Right renal cortex interstitium (tissue), 3 donors: Measurements from ENCODE around the gene PATE1. TPM values are rescaled to one million over a fixed set of nuclear protein-coding genes. Genes with fewer than 3 reads are reported as not detected.
"Not testable (repeated sequence)": the region's sequence is repeated elsewhere in the genome, so short reads cannot be mapped to it uniquely, and the experiment has no call there.

Source experiments
- DNase-seq, 3 donors: peaks; one replicate each; pipeline ENCODE4 v3.0.0-alpha.2; 2013; ENCODE audit warnings: low read depth in 3 of 3, low spot score in 2 of 3
- polyA plus RNA-seq, 3 donors: library from polyadenylated mRNA; unstranded; fragments of 120-200 nt; gene quantifications; one replicate each; pipeline ENCODE4 v1.2.1, GENCODE V29; 2013; ENCODE audit not compliant: insufficient read length in 3 of 3

Gene PATE1
- not detected for polyA plus RNA-seq

GRCh38 chr11:125745979-125746378 lies at the start of gene PATE1:
TSS of gene PATE1 (plus strand) at chr11:125746279. CDS start at chr11:125746305, 26 bp downstream.
- no peak for DNase-seq

GRCh38 chr11:125701018-125701610 lies 45.0 kb upstream of the PATE1 start:
- DNase-seq, result no peak

DNA sequence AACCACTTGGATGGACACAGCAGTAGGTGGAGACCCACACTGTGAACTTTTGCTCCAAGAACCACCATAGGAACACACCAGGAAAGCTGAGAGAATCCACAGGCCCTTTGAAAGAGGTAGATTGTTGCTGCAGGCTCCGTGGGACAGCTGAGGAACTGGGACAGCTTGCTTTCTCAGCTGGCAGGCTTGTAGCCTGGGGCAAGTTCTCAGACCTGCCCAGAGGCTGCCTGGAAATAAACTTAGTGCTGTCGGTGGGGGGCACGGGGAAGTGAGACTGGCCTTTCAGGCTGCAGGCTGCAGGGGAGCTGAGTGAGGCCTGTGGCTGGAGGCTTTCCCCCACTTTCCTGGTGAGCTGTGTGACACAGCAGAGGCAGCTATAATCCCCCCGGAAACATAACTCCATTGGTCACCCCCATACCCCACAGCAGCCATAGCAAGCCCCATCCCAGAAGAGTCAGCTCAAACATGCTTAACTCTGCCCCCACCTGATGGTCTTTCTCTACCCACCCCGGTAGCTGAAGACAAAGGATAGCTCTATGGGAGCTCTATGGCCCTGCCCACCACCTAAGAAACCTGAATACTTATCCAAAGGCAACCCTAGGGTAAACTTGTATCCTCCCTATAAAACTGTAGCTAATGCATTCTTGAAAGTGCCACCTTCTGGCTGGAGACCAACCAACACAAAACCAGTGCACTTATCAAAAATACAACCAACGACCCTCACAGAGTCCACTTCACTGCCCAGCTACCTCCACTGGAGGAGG lies 44.0 kb upstream of the PATE1 start:
- DNase-seq, result no peak

- not testable (repeated sequence) for DNase-seq
Observed at GRCh38 chr11:125704686-125705085, 41.4 kb upstream of the PATE1 start.

DNA sequence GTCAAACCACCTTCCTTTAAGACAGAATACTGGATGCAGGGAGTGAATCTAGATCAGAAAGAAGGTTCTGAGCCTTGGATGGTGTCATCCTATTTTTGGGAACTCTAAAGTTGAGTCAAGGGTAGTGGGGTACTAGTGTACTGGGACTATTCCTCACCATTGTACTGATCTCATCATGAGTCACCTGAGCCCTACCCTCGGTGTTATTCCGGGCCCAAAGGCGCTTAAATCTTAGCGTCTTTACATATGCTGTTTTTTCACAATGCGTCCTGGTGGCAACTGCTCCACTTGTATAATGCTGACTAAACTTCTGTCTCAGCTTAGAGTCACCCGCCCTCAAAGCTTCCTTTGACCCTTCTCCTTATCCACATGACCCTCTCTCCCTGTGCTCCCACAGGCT lies 25.3 kb upstream of the PATE1 start:
- DNase-seq, result no peak

DNA sequence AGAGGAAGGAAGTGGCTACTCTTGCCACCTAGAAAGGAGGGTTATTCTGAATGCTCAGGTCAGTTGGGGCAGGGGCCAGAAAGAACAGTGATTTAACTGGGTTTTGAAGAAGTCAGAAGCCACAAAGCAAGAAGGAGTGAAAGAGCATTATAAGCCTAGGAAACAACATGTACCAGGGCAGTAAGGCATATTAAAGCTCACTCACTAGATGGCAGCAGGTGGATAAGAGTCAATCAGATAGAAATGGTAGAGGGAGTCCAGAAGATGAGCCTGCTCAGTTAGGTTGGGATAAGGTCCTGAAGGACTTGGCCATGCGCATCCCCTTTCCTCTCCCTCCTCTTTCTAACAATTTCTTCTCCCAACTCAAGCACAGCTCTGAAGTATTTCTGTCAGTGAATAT lies 22.0 kb upstream of the PATE1 start:
- DNase-seq, result no peak

GRCh38 chr11:125728969-125729368 lies 17.1 kb upstream of the PATE1 start:
- no peak for DNase-seq

GRCh38 chr11:125740617-125741016 lies 5.5 kb upstream of the PATE1 start:
- DNase-seq, result no peak

DNA sequence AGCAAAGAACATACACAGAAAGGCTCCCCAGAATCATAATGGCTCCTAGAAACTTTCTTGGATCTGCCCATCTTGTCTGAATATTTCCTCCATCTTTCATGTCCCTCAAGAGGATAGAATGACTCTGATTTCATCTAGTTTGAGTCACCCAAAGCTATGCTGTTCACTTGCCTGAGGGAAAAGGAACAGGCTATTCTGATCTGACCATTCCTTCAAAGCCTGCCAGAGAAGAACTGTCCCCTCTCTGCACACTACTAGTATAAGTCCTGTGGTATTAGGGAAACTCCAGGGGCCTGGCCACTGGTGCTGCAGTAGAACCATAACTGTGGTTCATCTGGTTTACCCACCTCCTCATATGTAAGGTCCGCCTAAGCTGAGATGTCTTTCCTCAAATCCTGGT lies 2.4 kb upstream of the PATE1 start:
- no peak for DNase-seq

- no peak for DNase-seq
Observed at GRCh38 chr11:125750629-125751028, 4.5 kb downstream of the PATE1 start.

DNA sequence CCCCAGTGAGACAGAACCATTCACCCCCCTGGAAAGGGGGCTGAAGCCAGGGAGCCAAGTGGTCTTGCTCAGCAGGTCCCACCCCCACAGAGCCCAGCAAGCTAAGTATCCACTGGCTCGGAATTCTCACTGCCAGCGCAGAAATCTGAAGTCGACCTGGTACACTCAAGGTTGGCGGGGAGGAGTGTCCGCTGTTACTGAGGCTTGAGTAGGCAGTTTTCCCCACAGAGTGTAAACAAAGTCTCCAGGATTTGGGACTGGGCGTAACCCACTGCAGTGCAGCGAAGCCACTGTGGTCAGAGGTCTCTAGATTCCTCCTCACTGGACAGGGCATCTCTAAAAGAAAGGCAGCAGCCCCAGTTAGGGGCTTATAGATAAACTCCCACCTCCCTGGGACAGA lies 10.0 kb downstream of the PATE1 start:
- DNase-seq, result no peak

- no peak for DNase-seq
Observed at GRCh38 chr11:125762445-125762844, 16.4 kb downstream of the PATE1 start.

DNA sequence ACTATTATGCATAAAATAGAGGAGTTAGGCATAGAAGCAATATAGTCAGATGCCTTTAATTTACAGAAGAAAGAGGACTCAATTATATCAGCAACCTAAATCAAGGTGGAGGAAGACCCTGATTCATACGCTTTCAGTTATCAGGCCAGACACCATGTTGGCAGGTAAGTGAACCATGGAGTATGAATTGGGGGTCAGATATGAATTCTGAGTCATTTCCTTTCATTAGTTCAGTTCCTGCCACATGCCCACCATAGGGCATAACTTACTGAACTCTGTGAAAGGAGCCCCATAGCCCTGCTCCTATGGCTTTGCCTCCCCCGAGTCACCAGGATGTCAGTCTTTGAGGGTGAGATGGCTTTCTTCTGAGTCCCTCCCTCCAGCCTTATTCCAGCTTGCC lies 17.4 kb downstream of the PATE1 start:
- no peak for DNase-seq

- no peak for DNase-seq
Observed at GRCh38 chr11:125766251-125766650, 20.2 kb downstream of the PATE1 start.

DNA sequence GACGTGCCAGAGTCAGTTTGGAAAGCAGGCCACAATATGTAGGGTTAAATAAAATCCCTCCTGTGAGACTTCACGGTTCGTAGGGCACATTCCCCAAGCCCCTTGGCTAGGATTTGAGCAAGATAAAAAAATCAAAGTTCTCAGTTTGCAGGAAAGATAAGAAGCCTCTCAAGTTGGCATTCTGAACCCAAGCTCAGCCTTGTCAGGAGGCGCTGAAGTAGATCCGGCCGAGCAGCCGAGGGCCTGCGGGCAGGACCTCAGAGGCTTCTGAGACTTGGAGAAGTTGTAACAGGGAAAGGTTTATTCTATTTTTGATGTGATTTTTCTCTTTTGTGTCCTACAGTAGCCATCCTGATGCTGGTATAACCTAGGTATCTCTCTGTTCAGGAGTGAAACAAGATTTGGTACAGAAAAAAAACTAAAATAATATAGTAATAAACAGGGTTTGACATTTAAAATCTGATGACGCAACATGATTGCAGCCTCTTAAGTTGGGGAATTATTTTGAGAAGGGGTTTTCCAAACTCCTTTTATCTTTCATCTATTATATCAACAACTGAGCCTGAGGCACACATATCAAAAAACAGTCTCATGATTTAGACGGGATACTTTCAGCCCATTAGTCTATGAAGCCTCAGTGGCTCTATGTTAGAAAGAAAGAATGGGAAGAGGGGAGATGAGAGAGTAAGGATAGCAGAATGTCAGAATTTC lies 22.4 kb downstream of the PATE1 start:
- DNase-seq, result no peak

DNA sequence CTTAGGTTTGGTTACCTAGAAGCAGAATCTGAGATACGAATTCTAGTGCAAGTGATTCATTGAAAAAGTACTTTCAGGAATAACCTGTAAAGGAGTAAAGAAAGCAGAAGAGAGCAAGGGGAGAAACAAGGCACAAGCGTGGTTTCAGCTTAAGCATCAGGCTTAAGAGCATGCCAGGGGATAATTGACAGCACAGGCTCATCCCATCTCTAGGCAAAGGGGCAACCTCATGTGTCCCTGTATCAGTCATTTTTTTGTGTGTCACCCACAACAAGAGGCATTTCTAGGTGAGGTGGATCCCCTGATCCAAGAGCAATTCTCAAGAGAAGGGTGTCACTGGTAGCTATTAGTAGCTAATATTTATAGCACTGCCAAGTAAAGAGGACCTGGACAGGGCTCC lies 24.5 kb downstream of the PATE1 start:
- DNase-seq, result no peak

DNA sequence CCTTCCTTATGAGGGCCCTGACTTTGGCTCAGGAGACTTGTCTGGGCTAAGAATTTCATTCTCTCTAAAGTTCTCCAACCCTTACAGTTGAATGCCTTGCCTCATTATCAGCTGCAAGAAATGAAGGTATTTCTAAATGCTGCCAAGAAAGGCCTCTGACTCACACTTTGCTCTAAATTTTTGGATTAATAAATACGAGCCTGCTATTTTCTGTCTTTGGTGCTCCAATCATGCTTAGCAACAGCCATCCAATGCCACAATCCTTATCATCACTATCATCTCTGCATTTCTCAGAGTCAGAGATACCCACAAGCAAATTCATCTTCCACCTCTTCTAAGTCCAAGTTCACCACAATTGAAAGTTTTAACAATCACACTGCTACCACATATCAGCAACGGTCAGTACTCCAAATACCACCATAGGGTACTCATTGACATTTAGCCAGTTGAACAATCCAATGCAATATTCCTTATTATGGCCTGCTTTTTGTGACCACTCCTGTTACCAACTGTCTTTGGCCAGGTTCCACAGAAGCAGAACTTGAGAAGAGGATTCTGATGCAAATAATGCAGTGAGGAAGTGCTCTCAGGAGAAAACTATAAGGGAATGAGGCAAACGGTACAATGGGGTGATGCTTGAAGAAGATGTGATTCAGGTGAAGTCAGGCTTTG lies 26.9 kb downstream of the PATE1 start:
- no peak for DNase-seq

GRCh38 chr11:125773516-125773915 lies 27.4 kb downstream of the PATE1 start:
- DNase-seq, result no peak

DNA sequence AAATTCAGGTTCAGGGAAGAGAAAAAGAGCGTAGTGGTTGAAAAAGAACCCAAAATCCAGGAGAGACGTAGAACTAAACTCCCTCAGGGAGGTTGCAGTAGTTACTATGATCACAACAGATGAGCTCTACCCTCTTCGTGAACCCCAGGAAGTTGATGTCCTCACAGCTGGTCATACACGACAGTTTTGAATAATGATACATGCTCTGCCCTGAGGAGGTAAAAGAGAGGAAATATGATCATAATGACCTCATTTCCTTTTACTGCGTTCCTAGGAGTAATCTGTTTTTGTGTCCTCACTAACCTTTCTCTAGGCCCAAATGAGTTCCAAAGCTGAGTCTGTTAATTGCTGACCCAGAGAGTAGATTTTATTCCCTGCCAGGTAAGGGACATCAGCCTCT lies 31.2 kb downstream of the PATE1 start:
- no peak for DNase-seq

DNA sequence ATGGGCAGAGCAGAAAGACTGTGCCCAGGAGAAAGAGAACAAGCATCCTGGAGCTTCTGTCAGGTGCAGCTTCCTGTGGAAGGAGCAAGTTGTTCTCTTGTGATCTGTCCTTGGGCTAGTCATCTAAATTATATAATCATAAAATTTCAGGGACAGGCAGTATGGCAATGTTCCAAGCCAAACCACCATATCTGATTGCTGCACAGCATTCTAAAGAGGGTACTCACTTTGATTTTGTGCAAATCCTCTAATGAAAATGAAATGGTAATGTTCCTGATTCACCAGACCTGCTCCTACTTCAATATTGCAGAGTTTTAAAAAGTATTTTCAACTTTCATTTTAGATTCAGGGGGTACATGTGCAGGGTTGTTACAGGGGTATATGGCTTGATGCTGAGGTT lies 32.6 kb downstream of the PATE1 start, which contains the start of gene PATE2:
PATE2 (minus strand) TSS at position 101 of the 400 bp plus-strand sequence; CDS start at position 46, 55 bp downstream.
- DNase-seq, result no peak

- no peak for DNase-seq
Observed at GRCh38 chr11:125784678-125785077, 38.6 kb downstream of the PATE1 start.
